GM18519 (cell line): Measurements from ENCODE around the gene ADA.

Source experiments
- ATAC-seq: cut with Tn5 transposase; IDR thresholded peaks from one replicate; pipeline ENCODE4 v1.9.1; 2021; ENCODE audit warnings: mild to moderate bottlenecking, moderate library complexity; ENCODE audit not compliant: unreplicated experiment, low FRiP score

Gene ADA

DNA sequence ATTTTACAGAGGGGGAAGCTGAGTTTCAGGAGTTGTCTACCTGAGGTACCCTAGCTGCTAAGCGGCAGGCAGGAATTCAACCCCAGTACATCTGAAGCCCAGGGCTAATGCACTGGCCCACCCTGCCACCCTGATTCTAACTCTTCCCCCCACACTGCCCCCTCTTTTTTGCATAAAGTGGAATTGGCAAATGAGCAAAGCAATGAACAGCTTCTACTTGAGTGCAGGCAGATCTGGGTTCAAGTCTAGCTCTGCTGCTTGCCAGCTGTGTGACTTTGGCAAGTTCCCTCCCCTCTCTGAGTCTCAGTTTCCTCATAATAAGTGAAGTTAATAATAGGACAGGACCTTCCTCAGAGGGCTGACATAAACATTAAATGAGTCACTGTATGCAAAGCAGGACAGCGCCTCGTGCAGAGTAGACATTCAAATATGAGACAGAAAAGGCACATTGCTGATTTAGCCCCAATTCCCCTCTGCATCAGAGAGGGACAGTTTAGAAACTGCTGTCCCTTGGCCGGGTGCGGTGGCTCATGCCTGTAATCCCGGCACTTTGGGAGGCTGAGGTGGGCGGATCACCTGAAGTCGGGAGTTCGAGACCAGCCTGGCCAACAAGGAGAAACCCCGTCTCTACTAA is 4.7 kb downstream of the ADA start:
- ATAC-seq = peak; percentile 34

DNA sequence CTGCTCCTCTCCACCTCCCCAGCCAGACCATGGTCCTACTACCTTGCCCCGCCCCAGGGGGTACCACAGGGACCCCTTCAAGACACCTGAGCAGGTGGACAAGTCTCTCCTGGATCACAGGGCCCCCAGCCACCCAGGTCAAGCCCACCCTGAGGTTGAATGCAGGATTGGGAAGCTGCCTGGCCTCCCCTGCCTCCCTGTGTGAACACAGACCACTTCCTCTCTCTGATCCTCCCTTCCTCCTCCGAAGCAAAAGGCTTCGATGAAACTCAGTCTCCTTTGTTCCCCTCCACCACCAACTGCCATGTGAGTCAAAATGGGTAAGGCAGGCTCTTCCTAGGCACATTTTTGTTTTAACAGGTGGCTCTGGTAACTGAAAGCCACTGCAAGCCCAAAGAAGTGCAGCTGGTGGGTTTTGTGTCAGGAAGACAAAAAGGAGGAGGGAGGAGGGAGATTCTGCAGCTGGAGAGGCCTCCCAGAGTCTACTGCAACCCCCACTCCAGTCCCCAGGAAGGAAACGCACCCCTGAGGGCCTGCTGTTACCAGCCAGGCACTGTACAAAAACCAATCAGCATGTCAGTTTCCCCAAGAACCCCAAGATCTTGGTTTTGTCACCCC is 5.4 kb downstream of the ADA start:
- no peak for ATAC-seq

DNA sequence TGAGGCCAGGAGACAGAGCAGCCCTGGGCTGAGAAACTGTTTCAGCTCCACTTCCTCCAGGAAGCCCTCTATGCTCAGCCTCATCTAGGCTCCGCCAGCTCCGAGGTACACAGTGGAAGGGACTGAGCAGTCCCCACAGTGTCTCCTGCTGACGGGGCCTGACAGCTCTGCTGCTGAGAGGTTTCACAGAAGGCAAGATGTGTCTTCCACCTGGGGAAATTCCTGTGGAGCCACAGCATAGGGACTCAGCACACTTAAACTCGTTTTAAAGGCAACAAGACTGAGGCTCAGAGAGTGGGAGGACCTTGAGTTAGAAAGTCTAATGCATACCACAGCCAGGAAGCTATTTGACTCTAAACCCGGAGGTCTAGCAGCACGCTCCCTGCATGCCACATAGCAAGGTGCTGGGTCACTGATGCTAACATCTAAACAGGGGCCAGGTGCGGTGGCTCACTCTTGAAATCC is 6.8 kb downstream of the ADA start:
- ATAC-seq = no peak

DNA sequence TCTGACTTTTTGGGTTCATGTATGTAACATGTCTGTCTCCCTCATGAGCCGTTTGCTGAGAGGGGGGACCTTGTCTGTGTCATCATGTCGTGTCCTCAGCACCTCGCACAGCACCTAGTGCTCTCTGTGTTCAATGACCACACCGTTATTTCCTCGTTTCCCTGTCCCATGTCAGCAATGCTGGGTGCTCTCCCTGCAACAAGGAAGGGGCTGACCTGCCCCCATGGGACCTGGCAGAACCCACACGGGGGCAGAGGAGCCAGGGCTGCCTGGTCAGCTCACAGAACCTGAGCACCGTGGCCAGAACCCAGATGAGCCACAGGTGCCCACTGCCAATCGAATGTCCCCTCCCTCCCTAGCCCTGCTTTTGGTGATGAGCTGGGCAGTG is 7.3 kb downstream of the ADA start:
- no peak for ATAC-seq

DNA sequence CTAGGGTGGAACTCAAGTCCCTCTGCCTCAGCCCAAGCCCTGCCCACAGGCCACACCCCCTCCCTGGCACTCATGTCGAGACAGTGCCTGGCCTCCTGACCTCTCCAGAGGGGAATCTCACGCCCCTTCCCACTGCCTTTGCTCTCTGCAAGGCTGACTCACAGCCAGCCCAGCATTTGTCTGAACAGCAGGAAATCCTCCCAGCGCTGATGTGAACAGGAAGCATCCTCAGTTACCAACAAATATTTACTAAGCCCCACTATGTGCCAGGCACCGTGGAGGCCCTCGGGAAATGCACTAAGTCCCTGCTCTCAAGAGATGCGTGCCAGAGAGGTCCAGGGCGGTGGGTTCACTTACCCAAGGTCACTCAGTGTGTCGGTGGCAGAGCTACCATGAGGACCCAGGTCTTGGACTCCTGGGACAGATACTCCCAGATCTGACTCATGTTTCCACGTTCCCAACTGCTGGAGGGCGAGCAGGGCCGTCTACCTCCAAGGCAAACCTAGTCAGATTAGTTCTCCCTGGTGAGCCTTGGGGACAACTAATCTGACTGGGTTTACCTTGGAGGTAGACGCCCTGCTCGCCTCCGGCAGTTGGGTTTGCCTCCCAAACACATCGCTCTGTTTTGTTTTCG is 7.8 kb downstream of the ADA start:
- no peak for ATAC-seq

DNA sequence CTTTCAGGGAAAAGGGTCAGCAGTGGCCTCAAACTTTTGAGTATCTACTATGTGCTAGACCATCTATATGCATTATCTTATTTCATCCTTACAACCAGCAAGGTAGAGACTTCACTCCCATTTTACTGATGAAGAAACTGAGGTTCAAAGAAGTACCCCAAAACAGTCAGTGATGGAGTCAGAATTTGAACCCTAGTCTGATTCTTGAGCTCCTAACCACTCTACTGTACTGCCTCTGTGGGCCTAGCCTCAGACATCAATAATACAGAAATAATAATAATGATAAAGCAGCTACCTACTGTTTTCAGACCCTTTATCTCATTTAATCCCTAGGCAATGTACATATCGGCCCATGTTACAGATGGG is 8.4 kb downstream of the ADA start:
- ATAC-seq = no peak

DNA sequence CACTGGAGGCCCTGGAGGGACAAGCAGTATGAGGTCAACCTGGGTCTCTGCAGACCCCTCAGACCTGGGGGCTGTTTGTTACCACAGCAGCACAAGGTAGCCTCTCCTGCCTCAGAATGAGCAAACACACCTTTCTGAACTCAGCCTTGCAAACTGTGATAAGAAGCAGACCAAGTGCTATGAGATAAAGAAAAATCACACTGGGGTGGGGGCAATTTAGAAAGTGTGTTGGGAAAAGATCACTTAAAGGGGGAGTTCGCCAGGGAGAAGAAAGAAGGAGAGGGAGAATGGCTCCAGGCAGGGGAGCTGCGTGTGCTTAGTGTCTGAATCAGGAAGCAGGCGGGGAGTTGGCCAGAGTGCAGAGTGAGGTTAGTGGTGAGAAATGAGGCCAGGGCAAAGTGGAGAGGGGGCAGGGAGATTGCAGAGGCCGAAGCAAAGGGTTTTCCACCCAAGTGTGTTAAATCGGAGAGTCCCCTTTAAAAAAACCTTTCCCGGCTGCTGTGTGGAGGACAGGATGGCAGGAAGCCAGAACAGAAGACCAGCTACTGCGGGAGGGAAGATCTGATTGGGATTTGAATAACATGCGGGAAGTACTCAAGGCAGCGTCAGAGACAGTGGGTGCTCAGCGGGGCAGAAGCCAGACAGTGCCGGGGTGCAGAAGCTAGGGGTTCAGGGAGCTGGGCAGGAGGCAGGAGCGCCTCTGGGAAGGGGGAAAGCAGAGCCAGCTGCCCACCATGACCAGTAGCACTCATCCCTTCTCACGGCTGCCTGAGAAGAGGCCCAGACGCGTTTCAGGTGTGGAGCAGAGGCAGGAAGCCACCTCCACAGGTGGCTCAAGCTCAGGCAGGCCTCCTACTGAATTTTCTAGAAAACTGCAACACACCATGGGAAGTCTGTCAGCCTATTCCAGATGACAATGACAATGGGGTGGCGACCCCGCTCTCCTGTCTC is 9.0 kb downstream of the ADA start:
- no peak for ATAC-seq

DNA sequence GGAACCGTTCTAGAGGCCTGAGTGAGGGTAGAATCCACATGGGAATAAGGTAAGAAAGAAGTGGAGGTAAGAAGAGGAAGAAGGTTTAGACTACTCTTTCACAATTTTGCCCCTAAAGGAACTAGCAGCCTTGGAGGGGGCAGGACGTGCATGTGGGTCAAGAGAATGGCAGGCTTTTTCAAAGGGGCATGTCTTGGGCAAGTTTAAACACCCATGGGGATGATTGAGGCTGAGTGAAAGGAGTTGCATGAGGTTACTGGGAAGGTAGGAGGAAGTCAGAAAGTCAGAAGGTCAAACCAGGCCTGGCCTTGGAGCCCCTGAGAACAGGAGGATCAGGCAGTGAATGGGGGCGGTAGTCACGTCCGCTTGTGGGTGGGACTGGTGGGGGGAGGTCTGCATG is 10.2 kb downstream of the ADA start:
- ATAC-seq = no peak

DNA sequence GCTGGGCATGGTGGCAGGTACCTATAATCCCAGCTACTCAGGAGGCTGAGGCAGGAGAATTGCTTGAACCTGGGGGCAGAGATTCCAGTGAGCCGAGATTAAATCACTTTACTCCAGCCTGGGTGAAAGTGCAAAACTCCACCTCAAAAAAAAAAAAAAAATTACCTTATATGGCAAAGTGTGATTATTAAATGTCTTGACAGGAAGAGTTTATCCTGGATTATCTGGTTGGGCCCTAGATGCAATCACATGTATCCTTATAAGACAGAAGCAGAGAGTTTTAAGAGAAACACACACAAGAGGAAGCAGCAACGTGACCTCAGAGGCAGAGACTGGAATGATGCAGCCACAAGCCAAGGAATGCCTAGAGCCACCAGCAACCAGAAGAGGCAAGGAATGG is 11.0 kb downstream of the ADA start:
- ATAC-seq = no peak

DNA sequence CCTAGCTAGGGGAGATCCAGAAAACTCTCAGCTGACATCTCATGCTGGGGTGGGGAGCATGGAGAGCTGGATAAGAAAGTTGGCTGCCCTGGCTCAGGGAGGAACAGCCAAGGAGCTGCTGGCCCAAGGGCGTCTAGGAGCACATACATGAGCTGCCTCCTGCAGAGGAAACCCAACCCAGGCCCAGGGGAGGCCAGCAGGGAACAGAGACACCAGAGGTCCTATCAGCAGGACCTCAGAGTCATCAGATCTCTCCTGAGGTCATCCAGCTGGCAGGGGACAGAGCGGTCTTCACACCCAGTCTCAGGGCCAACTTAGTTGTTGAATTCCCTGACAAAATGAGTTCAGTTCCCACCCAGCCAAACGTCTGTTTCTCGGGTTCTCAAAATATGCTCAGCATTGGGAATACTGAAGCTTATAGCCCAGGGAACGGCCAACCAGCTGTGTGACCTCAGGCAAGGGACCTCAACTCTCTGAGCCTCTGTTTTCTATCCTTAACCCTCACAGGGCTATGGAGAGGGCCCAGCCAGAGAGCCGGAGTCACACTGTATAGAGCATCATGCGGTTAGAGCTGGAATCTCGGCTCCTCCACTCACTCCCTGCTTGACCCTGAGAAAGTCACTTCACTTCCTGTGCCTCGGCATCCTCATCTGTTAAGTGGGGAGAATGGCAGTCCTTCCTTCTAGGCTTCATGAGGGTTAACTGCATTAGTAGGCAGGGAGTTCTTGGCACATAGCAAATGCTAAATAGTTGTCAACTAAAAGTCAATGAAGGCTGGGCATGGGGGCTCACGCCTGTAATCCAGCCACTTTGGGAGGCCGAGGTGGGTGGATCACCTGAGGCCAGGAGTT is 13.8 kb downstream of the ADA start:
- ATAC-seq = no peak

DNA sequence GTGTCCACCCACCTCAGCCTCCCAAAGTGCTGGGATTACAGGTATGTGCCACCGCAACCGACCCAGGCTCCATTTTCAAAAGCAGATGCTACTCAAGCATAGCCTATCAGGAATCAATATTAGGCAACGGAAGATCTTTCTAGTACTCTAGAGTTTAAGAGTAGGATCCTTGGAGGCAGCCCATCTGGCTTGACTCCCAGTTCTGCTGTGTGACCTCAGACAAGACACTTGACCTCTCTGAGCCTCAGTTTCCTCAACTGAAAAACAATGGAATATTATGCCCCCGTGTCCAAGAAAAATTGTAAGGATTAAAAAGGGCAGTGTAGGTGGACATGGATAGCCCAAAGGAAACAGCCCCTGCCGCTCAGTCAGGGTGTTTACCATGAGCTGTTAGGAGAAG is 14.5 kb downstream of the ADA start:
- no peak for ATAC-seq

DNA sequence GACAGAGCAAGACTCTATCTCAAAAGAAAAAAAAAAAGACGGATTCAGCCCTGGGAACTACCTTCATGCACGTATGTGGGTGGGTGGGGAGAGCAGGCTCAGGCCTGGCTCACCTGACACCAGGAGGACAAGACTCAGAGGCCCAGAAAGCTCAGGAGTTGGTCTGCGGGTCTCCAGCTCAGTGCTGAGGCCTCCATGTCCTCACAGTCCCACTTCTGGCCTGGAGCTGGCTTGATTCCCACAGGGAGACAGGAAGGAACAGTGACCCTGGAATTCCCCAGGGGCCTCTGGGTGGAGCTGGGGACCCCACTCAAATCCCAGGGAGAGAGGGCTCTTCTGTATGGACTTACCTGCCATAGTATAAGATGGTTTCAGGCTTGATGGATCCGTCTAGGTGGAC is 15.6 kb downstream of the ADA start:
- ATAC-seq = no peak

DNA sequence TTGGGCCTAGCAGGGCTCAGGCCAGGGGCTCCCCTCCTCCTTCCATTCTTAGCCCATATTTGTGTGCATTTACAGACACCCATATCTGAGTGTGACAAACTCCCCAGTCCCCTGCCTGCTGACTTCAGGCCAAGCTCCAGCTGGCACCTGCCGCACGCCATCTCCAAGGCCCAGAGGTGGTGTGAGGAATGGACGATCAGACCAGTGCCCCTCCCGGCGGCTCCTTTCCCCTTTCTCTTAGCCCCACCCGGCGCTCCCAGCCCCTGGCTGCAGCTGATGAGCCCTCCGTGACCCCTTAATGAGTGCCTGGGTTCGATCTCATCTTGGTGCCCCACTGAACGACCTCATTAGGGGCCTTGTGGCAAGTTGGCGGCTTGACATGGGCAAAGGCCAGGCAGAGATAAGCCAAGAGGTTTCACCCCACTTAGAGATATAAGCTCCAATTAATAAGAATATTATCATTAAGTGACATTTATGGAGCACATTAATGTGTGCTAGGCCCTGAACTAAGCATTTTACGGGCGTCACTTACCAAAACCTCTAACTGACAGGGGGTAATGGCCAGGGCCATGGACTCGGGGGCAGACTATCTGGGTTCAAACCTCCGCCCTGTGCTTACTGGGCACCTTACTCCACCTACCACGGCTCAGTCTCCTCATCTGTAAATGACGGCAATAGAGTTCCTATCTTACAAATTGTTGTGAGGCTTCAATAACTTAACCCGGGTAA is 17.5 kb downstream of the ADA start:
- ATAC-seq = no peak

DNA sequence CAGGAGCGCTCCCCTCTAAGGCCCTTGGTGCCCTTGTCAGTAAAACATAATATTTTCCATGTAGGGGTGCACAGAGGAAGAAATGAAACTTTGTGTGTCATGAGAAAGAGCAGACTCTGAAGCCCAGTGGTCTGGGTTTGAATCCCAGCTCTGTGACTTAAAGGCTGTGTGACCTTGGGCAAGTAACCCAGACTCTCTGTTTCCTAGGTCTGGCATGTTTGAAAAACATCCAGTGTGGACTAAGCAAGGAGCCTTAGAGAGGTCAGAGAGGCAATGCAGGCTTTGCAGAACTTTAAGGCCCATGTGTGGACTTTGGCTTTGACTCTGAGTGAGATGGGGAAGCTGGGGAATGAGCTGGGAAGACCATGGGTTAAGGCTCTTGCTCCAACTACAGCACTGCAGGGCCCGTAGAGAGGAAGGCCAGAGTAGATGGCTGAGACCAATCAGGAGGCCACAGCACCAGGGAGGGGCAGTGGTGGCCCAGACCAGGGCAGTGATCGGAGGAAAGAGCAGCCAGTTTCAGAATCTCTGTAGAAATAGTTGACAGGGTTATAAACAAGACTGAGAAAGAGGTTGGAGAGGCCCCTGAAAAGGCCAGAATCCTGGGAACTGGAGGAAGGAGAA is 18.2 kb downstream of the ADA start:
- no peak for ATAC-seq

DNA sequence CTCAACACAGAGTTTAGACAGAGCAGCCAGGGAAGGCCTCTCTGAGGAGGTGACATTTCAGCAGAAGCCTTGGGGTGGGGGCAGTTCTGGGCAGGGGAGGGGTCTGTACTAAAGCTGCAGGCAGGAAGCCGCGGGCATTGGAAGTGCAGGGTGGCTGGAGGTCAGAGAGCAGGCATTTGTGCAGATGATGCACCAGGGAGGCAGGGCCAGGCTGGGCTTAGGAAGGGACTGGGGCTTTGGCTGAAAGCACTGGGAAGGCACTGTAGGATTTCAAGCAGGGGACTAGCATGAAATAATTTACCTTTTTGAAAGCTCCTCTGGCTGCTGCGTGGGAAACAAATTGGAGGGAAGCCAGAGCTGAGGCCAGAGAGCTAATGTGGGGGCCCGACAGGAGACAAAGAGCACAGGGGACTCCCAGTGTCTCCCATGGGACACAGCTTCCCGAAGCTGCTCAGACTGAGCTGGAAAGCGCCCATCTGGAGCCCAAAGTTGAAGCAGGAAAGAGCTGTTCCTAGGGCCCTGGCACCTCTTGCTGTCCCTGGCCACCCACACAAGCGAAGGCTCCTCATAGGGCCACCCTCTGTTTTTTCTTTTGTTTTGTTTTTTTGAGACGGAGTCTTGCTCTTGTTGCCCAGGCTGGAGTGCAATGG is 19.3 kb downstream of the ADA start:
- no peak for ATAC-seq

DNA sequence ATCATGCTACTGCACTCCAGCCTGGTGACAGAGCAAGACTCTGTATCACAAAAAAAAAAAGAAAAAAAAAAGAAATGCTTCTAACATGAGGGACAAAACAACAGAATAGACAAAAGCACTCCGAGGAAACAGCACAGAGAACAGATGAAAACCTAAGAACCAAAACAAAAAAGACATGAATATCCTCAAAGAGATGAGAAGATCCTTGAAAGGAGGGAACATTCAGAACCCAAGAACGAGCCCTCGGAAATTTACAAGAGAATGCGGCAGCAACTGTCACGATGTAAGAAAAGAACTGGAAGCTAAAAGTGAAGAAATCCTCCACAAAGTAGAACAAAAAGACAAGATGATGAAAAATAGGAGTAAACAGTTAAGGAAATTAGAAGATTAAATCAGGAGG is 21.2 kb downstream of the ADA start:
- no peak for ATAC-seq

DNA sequence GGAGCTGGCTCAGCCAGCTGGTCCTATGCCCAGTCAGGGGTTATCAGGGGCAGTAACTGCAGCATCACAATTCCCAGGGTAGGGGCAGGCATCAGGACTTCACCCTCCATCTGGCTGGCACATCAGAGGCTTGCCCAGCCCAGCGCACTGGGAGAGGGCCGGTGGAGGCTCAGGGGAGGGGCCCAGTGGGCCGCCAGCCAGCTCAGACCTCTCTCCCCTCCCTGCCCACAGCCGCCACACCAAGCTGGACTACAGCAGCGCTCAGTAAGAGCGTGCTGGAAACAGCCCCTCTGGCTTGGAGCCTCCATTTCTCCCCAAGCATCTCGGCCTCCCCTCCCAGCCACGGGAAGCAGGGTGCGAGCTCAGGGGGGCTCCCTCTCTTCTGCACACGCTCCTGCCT is 22.0 kb downstream of the ADA start:
- ATAC-seq = no peak

DNA sequence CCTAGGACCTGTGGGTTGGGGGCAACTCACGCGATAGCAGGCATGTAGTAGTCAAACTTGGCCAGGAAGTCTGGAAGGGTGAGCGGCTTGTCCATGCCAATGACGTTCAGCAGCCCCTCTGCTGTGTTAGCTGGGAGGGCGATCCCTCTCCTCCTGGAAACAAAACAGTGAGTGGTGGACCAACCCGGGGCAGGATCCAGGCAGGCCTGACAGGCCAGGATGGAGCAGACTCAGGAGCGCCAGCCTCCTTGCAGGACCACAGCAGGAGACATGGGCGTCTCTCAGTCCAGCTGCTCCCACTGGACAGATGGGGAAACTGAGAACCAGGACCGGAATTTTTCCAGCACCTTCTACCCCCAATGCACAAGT is 22.5 kb downstream of the ADA start:
- ATAC-seq = no peak
